GM12878 (cell line): ENCODE data around the gene RIPOR3. TPM values are rescaled to one million over a fixed set of nuclear protein-coding genes. Genes with fewer than 3 reads are reported as not detected.
A peak's percentile ranks its signal among the peaks of the same experiment; 100 is the strongest.

ENCODE experiments used
- ATAC-seq: fragments of 200-7000 bp; cut with Tn5 transposase; 3 replicates; pipeline ENCODE4 v1.9.1; 2020; ENCODE audit warnings: mild to moderate bottlenecking, moderate library complexity
- BruUV-seq: library from RNA; stranded (reverse); fragments of 400-500 nt; replicated peaks from 2 replicates; lab custom pipeline; 2021; lab: Mats Ljungman, UMichigan
- CTCF ChIA-PET: fragments of 300-600 bp; sonication (Branson Sonifier 250); formaldehyde crosslinking; extraction: SDS; loops from one replicate; lab custom pipeline; 2021; ENCODE audit warnings: inconsistent platforms; lab: Yijun Ruan, JAX
- POLR2A ChIA-PET: fragments of 350-600 bp; formaldehyde crosslinking; extraction: SDS; loops from one replicate; lab custom pipeline; 2021; ENCODE audit warnings: inconsistent platforms; lab: Charles Lee
- RAD21 ChIA-PET: fragments of 300-600 bp; sonication (Branson Sonifier 250); formaldehyde crosslinking; loops from one replicate; lab custom pipeline; 2023; ENCODE audit warnings: antibody characterized with exemption; ENCODE audit not compliant: unreplicated experiment; lab: Charles Lee
- SMC1A ChIA-PET: fragments of 300-600 bp; sonication (Branson Sonifier 250); formaldehyde crosslinking; loops from one replicate; lab custom pipeline; 2023; ENCODE audit not compliant: unreplicated experiment, uncharacterized antibody; lab: Charles Lee
- DNase-seq: peaks from one replicate; pipeline ENCODE4 v3.0.0-alpha.2; 2011; ENCODE audit warnings: low read depth, low spot score
- FAIRE-seq: peaks from 3 replicates; lab custom pipeline; 2011; peaks lifted over from hg19 to GRCh38; lab: Jason Lieb, UNC
- H2AFZ ChIP-seq: 2 replicates; pipeline ENCODE4 v1.6.0; 2011; ENCODE audit warnings: low read depth, low read length, control low read depth; ENCODE audit not compliant: control insufficient read depth
- H3K27ac ChIP-seq: 2 replicates; pipeline ENCODE4 v1.5.1; 2011; ENCODE audit warnings: control low read depth; ENCODE audit not compliant: control insufficient read depth, insufficient read depth
- H3K27me3 ChIP-seq, 2 experiments: replicated peaks in 1 of 2; 2 replicates each; pipeline versions ENCODE4 v1.6.0 to v1.6.1; 2011; ENCODE audit warnings: low read length in 1 of 2; ENCODE audit not compliant: control insufficient read depth in 2 of 2, insufficient read depth in 2 of 2
- H3K36me3 ChIP-seq, 2 experiments: 2 replicates each; pipeline ENCODE4 v1.5.1; 2011; ENCODE audit warnings: low read length in 1 of 2; ENCODE audit not compliant: control insufficient read depth in 2 of 2, insufficient read depth in 2 of 2
- H3K4me1 ChIP-seq: 2 replicates; pipeline ENCODE4 v1.6.1; 2011; ENCODE audit warnings: mild to moderate bottlenecking, low read length, moderate library complexity, mixed read lengths; ENCODE audit not compliant: control insufficient read depth, insufficient read depth
- H3K4me2 ChIP-seq: 2 replicates; pipeline ENCODE4 v1.6.0; 2011; ENCODE audit warnings: control low read depth; ENCODE audit not compliant: control insufficient read depth, insufficient read depth
- H3K4me3 ChIP-seq: fragments of 200-600 bp; sonication (generic); 2 replicates; pipeline ENCODE4 v1.5.1; 2016
- H3K79me2 ChIP-seq: 2 replicates; pipeline ENCODE4 v1.6.0; 2011; ENCODE audit warnings: low read length; ENCODE audit not compliant: control insufficient read depth, insufficient read depth
- H3K9ac ChIP-seq: 2 replicates; pipeline ENCODE4 v1.8.0; 2011; ENCODE audit warnings: low read length, control low read depth, mixed read lengths; ENCODE audit not compliant: control insufficient read depth, insufficient read depth
- H3K9me3 ChIP-seq: replicated peaks from 3 replicates; pipeline ENCODE4 v1.5.1; 2011; ENCODE audit warnings: mild to moderate bottlenecking, low read length; ENCODE audit not compliant: control insufficient read depth, insufficient read depth
- H4K20me1 ChIP-seq: 2 replicates; pipeline ENCODE4 v1.6.0; 2011; ENCODE audit not compliant: control insufficient read depth, insufficient read depth
- ATF3 ChIP-seq: IDR thresholded peaks from 2 replicates; pipeline ENCODE4 v1.6.1; 2011; ENCODE audit warnings: low read depth, mild to moderate bottlenecking, low read length, moderate library complexity, borderline replicate concordance; ENCODE audit errors: extremely low read depth
- CHD4 ChIP-seq: fragments of 200-600 bp; sonication (generic); IDR thresholded peaks from 2 replicates; pipeline ENCODE4 v1.6.1; 2016; ENCODE audit warnings: mild to moderate bottlenecking
- EED ChIP-seq: sonication (generic); IDR thresholded peaks from 2 replicates; pipeline ENCODE4 v1.6.1; 2016; ENCODE audit warnings: antibody characterized with exemption, low read depth
- EZH2 ChIP-seq: IDR thresholded peaks from 2 replicates; pipeline ENCODE4 v1.6.1; 2012; ENCODE audit warnings: low read depth, mild to moderate bottlenecking, control low read depth, inconsistent platforms, low read length, borderline replicate concordance; ENCODE audit not compliant: control insufficient read depth
- IRF4 ChIP-seq: IDR thresholded peaks from 2 replicates; pipeline ENCODE4 v1.6.1; 2011; ENCODE audit warnings: low read depth, low read length
- KLF5 ChIP-seq: fragments of 450-650 bp; IDR thresholded peaks from 2 replicates; pipeline ENCODE4 v1.6.1; 2014; ENCODE audit warnings: mild to moderate bottlenecking; ENCODE audit not compliant: partially characterized antibody
- MEF2B ChIP-seq: fragments of 450-650 bp; IDR thresholded peaks from 2 replicates; pipeline ENCODE4 v1.6.1; 2018; ENCODE audit warnings: mild to moderate bottlenecking, moderate library complexity; ENCODE audit not compliant: partially characterized antibody, poor library complexity, severe bottlenecking
- NFYB ChIP-seq: IDR thresholded peaks from 2 replicates; pipeline ENCODE4 v1.6.1; 2011; ENCODE audit warnings: low read depth, mild to moderate bottlenecking, low read length, improper control_type of control experiment, moderate library complexity; ENCODE audit not compliant: insufficient read depth
- NKRF ChIP-seq: fragments of 450-650 bp; conservative IDR thresholded peaks from 2 replicates; pipeline ENCODE4 v1.6.1; 2017; ENCODE audit warnings: mild to moderate bottlenecking, moderate library complexity
- SREBF1 ChIP-seq: IDR thresholded peaks from 2 replicates; pipeline ENCODE4 v1.6.1; 2012; ENCODE audit warnings: mild to moderate bottlenecking, low read length
- TCF12 ChIP-seq: IDR thresholded peaks from 2 replicates; pipeline ENCODE4 v1.6.1; 2011; ENCODE audit warnings: low read depth, mild to moderate bottlenecking, low read length
- USF1 ChIP-seq: IDR thresholded peaks from 2 replicates; pipeline ENCODE4 v1.6.1; 2011; ENCODE audit warnings: borderline replicate concordance, low read depth, mild to moderate bottlenecking, moderate library complexity, mixed read lengths, low read length; ENCODE audit not compliant: insufficient read depth; ENCODE audit errors: extremely low read length
- ZBED1 ChIP-seq: IDR thresholded peaks from 2 replicates; pipeline ENCODE4 v1.6.1; 2016; ENCODE audit warnings: borderline replicate concordance
- ZNF687 ChIP-seq: fragments of 450-650 bp; IDR thresholded peaks from 2 replicates; pipeline ENCODE4 v1.6.1; 2017; ENCODE audit warnings: mild to moderate bottlenecking, moderate library complexity
- WGBS: methylation state at CpG from one replicate; pipeline ENCODE4 v1.1.6; 2016; ENCODE audit warnings: low lambda C conversion rate; ENCODE audit not compliant: insufficient replicate concordance, insufficient coverage; ENCODE audit errors: missing lambda C conversion rate; 5-methylcytosine and 5-hydroxymethylcytosine counted together
- in situ Hi-C: fragments of 300-500 bp; cut with MboI; formaldehyde crosslinking; loops from 9 replicates; pipeline ENCODE4 v1.14.3; 2018; ENCODE audit warnings: mixed read lengths
- intact Hi-C: fragments of 100-400 bp; cut with micrococcal nuclease; formaldehyde crosslinking; loops from one replicate; pipeline ENCODE4 v1.14.2; 2022; ENCODE audit not compliant: unreplicated experiment
- polyA plus RNA-seq, 11 experiments: library from polyadenylated mRNA; depleted of rRNA in 4 of 11; unstranded in 6 of 11; stranded (reverse) in 5 of 11; fragments of >200 nt; fragmentation: Nextera tagmentation in 4 of 11; fragmentation: Illumina TruSeq in 1 of 11; extraction: Ambion mirVana in 4 of 11; extraction: Trizol in 1 of 11; gene quantifications; 1 replicate in 1 of 11; 2 replicates in 10 of 11; pipeline versions ENCODE4 v1.2.1 to v1.2.3, GENCODE V29; 2011 to 2016; ENCODE audit warnings: inconsistent platforms in 2 of 11, missing spikeins in 2 of 11, low read depth in 1 of 11
- total RNA-seq, 4 experiments: library from RNA; depleted of rRNA in 3 of 4; stranded (reverse); fragments of >200 nt in 3 of 4; fragmentation: Illumina TruSeq in 1 of 4; extraction: Trizol in 1 of 4; gene quantifications; 2 replicates each; pipeline versions ENCODE4 v1.2.1 to v1.2.3, GENCODE V29; 2013 to 2021

Gene RIPOR3
- total and polyA plus RNA-seq, 10 of the 15 experiments (the other 5 are each of a cell fraction or from before 2014, with no cell fraction given): 0.04 to 0.55 (median 0.12) TPM; not detected in 6

- TF ChIP-seq IRF4 (no peak), KLF5 (no peak), NFYB (no peak)
Observed at GRCh38 chr20:50562262-50562701, 129.1 kb downstream of the RIPOR3 start (continued).

- Histone ChIP-seq H3K9me3 (no peaks in the 10 kb centered on the region; the same call in 2 of the 3 replicates), H4K20me1 (no peaks in the 10 kb centered on the region), H3K27ac (peak overlapping the region; percentile 14), H3K4me1 (peaks cover 7% of the 10 kb centered on the region; the same call in 1 of the 2 replicates), H2AFZ (no peak overlapping the region), H3K27me3 (no peaks in the 10 kb centered on the region), H3K36me3 (peaks cover 13 to 42% of the 10 kb centered on the region in 2 experiments), H3K4me2 (no peak overlapping the region), H3K9ac (no peak overlapping the region), H3K4me3 (no peak overlapping the region), H3K79me2 (peaks cover 38% of the 10 kb centered on the region)
- in situ Hi-C loops: no loop called here
- FAIRE-seq: no peak
- no peak for DNase-seq
- intact Hi-C loops: no loop called here
- 13% methylated on average over 17 of the region's 17 CpGs for WGBS
- ATAC-seq: peak; percentile 71
- ChIA-PET POLR2A (interaction anchor here (0.6 to 1.5 kb wide), 3 partner anchors 10 to 57 kb away, joined by 3 to 7 read pairs (median 3); no protein-coding TSS in a partner anchor), SMC1A (interaction anchor here (1.3 to 73.1 kb wide), 2 partner anchors 9 to 53 kb away, joined by 3 to 2799 read pairs; partner anchors contain the start of gene PTPN1), RAD21 (interaction anchor here (1.1 to 1.3 kb wide), 3 partner anchors 14 to 44 kb away, joined by 3 read pairs; no protein-coding TSS in a partner anchor), CTCF (interaction anchor here (1.0 to 2.6 kb wide), 8 partner anchors 11 to 57 kb away, joined by 3 to 7 read pairs (median 4); no protein-coding TSS in a partner anchor)
- no TSS peak for BruUV-seq
- no peak for TF ChIP-seq ATF3
- no peak for TF ChIP-seq MEF2B
- TF ChIP-seq EED: peak; percentile 46; the same call in 1 of the 2 replicates
- no peak for TF ChIP-seq ZNF687
- no peak for TF ChIP-seq NKRF
- no peak for TF ChIP-seq TCF12
- no peak for TF ChIP-seq ZBED1
- TF ChIP-seq SREBF1: no peak
- no peak for TF ChIP-seq USF1
- TF ChIP-seq EZH2: no peak
- no peak for TF ChIP-seq CHD4
Observed at GRCh38 chr20:50561379-50562078, 129.8 kb downstream of the RIPOR3 start.
